WTC11 (cell line): ENCODE data around the gene ST8SIA1.

Source experiments
- ARID4B ChIP-seq: sonication (generic); formaldehyde crosslinking; IDR thresholded peaks from 2 replicates; pipeline ENCODE4 v1.8.0; 2023; ENCODE audit warnings: missing genetic modification reagents, mild to moderate bottlenecking, borderline replicate concordance
- ATF1 ChIP-seq: sonication (generic); formaldehyde crosslinking; IDR thresholded peaks from 2 replicates; pipeline ENCODE4 v1.8.1; 2023; ENCODE audit warnings: mild to moderate bottlenecking, moderate library complexity, missing genetic modification reagents
- CTCF ChIP-seq: fragments of 200-600 bp; IDR thresholded peaks from 2 replicates; pipeline ENCODE4 v1.8.0; 2022; ENCODE audit warnings: antibody characterized with exemption
- PREB ChIP-seq: sonication (generic); formaldehyde crosslinking; IDR thresholded peaks from 2 replicates; pipeline ENCODE4 v1.8.1; 2022; ENCODE audit warnings: mild to moderate bottlenecking, missing genetic modification reagents, moderate library complexity, borderline replicate concordance
- SP1 ChIP-seq: sonication (generic); formaldehyde crosslinking; conservative IDR thresholded peaks from 2 replicates; pipeline ENCODE4 v1.8.1; 2022; ENCODE audit warnings: missing genetic modification reagents
- TP53 ChIP-seq: sonication (generic); formaldehyde crosslinking; IDR thresholded peaks from 2 replicates; pipeline ENCODE4 v1.8.1; 2023; ENCODE audit warnings: mild to moderate bottlenecking, missing genetic modification reagents
- ZMAT4 ChIP-seq: fragments of 250-450 bp; sonication (Bioruptor Pico); IDR thresholded peaks from 2 replicates; pipeline ENCODE4 v1.9.0; 2021; ENCODE audit warnings: mild to moderate bottlenecking
- ZSCAN18 ChIP-seq: fragments of 250-450 bp; sonication (Bioruptor Pico); IDR thresholded peaks from 2 replicates; pipeline ENCODE4 v2.1.2; 2022; ENCODE audit warnings: mild to moderate bottlenecking, moderate library complexity

GRCh38 chr12:22268973-22269372 is 65.5 kb downstream of the ST8SIA1 start:
- no peak for TF ChIP-seq CTCF
- TF ChIP-seq SP1 (CRISPR knock-in tag) = no peak
- no peak for TF ChIP-seq ZSCAN18 (CRISPR knock-in tag)
- TF ChIP-seq ZMAT4 = no peak
- no peak for TF ChIP-seq PREB (CRISPR knock-in tag)
- no peak for TF ChIP-seq ATF1 (CRISPR knock-in tag)
- no peak for TF ChIP-seq ARID4B (CRISPR knock-in tag)
- no peak for TF ChIP-seq TP53 (CRISPR knock-in tag)
